Nucleus accumbens (tissue), 56 donors: ENCODE data around the gene TCF7.

ENCODE experiments used
- DNase-seq, 56 donors: peaks; one replicate each; lab custom pipeline; 2025; lab: John Stamatoyannopoulos, UW

Gene TCF7

DNA sequence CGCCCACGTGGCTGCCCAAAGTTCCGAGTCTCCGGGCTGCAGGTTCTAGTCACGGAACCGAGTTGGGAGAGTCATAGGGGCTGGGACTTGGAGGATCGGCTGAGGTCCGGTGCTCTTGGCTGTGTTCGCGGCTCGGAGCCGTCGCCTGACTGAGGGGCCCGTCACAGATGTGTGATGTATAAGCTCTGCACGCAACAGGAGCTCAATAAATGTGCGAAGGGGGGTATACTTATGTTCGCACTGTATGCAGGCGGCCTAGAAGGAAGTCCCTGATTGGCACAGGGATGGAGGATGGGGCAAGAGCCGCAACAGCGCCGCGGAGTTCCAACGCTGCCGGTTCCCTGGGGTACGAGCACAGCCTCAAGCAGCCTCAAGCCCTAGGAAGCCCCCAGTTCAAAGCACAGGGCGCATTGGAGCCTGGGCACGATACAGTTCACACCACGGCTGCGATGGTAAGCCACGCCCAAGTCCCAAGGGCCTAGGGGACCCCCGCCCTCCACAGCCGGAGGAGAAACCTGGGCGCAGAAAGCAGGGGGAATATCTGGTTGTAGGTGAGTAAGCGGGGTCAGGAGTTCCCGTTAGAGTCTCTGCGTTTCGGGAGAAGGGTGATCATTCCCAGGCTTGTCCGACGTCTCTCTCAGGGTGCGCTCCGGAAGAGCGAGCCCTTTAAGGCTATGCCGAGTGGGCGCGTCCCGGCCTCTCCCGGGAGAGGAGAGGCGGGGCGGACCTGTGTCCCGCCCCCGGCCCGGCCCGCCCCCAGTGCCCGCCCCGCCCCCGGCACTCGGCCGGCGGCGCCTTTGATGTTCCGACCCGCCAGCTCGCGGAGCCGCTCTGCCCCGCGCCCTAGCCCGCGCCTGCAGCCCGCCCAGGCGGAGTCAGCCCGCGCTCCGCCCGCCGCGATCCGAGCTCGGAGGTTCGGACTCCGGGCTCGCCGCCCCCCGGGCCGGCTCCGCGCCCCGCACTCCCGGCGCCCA is at the start of gene TCF7:
Gene TCF7 (plus strand): TSS at position 780 of the 974 bp plus-strand sequence. CDS start 226 bp downstream, outside the sequence.
- peak in 35 of 56 donors; percentile 7 to 73 (median 36) for DNase-seq

DNA sequence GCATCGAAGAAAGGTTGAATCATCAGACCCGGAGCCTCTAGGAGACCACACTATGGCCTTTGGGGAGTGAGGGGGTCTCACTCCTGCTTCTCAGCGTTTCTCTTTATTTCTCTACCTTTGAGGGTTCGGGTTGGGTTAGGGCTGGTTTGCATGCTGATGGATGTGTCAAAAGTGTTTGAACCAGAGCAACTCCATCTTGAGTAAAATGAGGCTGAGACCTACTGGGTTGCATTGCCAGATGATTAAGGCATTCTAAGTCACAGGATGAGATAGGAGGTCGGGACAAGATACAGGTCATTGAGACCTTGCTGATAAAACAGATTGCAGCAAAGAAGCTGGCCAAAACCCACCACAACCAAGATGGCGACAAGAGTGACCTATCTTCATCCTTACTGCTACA is 44.9 kb upstream of the TCF7 start:
- no peak for DNase-seq

DNA sequence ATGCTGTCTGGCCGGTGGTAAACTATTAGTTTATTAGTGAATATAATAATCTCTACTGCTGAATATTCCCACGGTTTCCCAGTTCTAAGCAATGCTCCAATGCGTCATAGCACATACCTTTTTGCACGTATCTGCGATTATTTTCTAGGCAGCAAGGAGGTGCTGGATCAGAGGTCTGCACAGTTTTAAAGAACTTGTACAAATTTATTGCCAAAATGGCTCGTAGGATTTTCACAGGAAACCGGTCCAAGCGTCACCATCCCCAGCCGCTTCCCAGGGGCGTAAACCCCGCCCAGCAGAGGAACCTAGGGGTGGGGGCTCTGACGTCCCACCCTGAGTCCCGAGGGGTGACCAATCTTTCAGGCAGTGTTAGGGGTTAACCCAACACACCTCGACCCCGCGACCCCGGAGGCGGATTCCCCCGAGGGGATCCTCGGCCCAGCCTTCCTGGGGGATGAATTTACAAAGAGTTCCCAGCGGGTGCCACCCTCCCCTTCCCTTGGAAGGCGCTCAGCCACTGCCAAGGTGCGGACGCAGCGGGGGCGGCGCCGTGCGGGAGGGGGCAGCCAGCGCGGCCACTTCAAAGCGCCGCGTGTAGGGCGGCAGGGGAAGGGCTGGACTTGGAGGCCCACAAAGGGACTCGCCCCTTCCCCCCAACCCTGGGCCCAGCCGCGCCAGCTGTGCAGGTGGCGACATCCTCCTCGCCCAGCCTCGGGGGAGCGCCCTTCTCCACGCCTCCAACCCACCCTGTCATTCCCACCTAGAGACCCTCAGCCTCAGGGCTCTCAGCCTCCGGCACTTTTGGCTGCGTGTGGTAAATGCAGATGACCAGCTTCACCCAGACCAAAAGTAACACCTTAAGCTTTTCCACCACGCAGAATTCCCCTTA is 43.5 kb upstream of the TCF7 start:
- peak in 2 of 56 donors; percentile 25 to 39 for DNase-seq

DNA sequence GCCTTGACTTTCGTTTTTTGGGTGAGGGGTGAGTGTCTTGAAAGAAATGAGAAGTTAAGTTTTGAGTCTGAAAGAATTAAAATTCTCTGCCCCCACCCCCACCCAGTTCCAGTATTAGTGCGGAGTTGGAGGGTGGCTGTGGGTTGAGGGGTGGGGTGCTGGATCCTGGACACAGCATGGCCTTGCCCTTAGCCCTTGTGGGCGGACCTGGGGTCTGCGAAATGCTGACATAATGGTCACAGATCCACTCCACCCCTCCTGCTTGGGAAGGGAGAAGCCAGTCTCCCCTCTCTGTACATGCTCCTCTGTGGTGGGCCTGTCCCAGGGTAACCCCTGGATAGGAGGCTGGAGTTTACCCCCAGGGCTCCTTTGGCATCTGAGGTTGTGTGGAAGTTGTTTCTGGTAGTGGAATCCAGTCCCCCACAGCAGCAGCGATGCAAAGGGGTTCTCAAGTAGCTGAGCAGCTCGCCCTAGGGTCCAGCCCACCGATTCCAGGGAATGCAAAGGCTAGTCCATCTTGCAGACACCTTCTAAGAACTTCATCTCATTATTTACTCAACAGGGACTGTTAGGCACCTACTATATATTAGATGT is 42.8 kb upstream of the TCF7 start:
- DNase-seq = no peak

DNA sequence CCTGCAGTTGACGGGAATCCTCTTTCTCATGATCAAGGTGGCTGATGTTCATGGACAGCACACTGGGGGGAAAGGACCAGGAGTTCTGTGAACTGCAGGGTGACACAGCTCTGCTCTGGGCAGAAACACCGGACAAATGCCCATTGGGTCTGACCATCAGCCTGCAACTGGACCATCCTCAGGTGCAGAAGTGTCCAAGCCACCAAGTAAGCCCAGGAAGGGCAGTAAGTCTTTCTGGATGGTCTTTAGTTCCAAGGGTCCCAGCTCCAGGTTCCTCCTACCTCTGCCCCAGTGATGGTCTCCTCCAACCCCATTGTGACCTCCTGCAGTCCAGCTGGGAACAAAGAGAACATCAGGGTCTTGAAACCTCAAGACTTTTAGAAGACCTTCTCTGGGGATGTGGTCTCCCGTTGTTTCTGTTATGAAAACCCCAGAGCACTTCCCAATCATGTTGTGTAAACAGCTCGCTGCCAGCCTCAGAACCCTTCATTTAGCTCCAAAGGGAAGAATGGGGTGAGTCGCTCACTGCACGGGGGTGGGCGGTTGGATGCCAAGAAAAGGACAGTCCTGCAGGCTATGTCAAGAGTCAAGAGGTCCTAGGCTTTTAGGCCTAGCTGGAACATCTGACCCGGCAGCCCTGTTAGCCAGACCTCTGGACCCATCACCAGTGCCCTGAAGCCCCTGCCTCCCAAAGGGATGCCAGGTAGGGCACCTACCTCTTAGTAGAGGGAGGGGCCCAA is 41.8 kb upstream of the TCF7 start:
- DNase-seq = no peak

DNA sequence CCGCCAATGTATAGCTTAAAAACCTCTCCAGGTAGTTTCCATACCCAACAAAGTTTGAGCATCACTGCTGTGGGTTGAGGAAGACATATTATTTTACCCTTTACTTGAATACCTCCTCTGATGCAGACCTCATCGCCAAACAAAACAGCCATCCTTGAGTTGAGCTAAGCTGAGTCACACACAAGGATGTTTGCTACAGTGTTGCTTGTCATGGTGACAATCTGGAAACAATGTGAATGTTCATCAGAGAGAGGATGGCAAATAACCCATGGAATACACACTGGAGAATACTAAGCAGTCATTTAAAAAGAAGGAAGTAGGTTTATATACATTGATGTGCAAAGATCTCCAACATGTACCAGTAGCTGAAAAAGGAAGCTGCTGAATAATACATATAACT is 41.1 kb upstream of the TCF7 start:
- DNase-seq = no peak

DNA sequence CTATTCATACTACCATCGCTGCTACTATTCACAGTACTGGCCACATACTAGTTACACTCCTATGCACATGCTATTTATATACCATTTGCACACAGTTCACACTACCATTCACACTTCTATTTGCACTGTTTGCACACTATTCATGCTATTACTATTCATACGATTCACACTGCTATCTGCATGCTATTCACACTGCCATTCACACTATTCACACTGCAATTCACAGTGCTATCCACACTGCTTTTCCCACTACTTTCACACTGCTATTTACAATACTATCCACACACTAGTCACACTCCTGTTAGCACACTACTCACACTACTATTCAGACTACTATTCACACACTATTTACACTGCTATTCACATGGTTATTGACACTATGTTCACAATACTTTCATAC is 39.4 kb upstream of the TCF7 start:
- no peak for DNase-seq

DNA sequence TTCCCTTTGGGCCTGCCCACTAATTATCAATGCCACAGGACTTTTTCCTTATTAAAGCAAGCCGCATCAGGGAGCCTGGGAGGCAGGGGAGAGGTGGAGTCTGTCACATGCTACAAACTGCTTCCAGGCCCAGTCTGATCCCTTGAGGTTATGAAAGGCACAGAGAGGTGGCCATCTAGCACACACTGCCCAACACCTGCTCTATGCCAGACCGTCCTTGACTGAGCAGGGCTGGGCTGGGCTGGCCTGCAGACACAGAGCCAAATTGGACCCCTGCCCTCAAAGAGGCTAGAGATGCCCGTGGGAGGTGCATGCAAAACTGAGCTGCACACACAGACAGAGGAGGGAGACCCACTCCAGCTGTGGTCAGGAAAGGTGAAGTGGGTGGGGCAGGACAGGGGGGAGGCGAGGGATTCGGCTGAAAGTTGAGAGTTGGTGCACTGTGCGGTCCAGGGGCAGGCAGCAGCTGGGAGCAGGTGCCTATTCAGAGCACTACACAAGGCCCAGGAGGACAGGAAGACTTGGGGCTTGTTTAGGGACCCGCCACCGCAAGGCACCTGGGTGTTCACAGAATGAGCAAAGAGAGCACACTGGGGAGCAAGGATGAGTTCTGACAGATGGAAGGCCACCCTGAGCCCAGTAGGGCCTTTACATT is 36.4 kb upstream of the TCF7 start:
- no peak for DNase-seq

DNA sequence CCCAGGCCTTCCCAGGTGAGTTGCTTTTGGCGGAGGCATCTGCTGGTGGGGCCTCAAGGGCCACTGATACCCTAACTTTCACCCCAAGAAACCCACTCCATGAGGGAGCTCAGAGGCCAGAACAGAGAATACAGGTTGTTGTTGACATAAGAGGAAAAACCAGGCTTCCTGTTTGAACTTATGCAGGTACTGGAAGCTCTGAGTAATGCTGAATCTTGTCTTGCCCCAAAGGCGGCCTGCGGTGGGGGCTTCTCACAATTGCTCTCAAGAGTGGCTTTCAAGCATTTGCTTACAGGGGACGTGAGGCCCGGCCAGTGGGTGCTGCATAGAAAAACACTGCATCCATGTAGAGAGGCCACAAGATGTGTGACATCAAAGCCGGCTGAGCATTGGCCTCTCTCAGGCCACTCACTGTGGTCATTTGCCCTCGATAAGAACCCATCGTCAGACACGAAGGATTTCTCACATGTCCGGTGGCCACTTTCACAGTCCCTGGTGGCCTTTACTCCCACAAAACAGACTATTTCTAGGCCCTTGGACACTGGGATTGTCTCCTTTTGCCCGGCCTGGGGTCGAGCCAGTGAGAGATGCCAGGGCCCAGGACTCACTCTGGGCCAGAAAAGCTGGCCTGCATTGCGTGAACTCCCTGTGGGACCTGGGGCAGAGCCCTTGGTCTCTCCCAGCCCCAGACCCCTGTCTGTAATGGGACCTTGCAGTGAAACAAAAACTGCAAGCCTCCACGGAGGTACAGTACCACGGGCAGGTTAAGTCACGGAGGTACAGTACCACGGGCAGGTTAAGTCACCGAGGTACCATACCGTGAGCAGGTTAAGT is 34.5 kb upstream of the TCF7 start:
- DNase-seq = no peak

DNA sequence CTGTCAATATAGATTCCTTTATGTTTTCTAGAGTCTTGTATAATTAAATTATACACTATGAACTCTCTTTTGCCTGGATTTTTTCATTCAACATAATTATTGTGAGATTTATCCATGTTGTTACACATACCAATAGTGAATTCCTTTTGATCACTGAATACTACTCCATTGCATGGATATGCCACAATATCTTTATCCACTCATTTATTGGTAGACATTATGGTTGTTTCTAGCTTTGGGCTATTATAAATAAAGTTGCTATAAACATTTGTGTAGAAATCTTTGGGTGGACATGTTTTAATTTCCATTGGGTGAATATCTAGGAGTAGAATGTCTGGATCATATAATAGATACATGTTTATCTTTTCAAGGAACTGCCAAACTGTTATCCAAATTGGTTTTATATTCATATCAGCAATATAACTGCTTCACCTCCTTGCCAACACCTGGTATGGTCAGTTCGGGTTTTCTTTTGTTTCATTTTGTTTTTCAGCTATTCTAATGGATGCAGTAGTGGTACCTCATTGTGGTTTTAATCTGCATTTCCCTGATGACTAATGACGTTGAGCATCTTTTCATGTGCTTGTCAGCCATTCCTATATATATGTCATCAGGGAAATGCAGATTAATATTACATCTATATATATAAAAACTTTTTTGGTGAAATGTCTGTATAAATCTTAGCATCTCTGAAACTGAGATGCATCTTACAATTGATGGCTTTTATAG is 32.1 kb upstream of the TCF7 start:
- no peak for DNase-seq

DNA sequence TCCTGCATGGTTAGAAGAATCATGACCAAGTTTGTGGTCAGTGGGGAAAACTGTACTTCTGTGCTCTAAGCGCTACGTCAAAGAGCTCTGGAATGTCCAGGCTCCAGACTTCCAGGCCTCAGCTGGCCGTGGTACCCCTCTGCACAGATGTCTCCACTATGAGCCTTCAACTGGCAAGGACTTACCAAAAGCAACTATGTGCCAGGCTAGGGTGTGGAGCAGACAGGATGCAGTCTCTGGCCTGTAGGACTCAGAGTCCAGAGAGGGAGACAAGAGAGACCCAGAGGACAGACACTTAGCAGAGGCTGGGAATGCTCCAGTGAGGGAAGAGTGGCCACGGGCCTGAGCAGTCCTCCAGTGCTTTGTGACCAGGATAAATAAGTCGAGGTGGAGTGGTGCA is 31.0 kb upstream of the TCF7 start:
- no peak for DNase-seq

DNA sequence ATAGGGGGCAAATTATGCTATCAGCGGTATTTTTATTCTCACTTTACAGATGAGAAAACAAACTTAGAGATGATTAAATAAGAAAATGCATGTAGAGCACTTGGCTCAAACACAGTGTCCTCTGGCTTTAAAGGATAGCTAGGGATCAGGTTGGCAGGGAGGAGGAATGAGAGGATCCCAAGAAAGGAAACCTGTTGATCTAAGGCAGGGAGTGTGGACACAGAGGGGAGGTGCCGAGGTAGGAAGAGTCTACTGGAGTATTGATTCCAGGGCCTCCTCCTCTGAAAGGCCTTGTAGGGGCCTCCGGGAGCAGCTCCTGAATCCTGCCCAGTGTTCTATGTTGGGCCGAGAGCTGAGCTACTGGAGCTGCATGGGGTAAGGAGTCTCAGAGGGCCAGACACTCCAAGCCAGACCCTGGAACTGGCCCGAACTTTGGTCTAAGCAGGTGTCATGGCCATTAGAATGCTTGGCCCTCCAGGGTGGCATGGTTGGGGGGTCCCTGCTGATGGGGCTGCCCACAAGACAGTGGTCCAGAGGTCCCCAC is 30.4 kb upstream of the TCF7 start:
- DNase-seq = no peak

DNA sequence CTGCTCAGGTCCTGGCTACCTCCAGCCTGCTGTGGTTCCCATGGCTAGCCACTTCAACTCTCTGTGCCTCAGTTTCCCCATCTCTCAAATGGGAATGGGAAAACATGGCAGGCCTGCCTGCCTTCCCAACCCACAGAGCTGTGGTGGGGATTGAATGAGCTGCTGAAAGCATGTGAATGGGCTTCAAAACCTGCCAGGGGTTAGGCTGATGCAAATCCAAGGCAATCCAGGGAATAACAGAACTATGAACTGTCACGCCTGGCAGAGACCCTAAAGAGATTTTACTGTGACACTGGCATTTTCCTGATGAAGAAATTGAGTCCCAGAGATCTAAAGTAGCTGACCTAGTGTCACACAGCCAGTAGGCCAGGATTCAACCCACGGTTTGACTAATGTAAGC is 29.9 kb upstream of the TCF7 start:
- DNase-seq = no peak

DNA sequence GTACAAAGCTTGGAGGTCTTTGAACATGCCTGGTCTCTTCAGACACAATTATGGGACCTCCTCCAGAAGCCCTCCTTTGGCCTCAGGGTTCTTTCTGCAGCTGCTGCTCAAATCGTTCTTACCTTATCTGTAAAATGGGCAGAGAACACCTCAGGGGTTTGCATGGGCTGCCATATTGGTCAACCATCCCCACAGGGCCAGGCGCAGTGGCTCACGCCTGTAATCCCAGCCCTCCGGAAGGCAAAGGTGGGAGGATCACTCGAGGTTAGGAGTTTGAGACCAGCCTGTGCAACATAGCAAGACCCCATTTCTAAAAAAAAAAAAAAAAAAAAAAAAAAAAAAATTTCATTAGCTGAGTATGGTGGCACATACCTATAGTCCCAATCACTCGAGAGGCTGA is 29.1 kb upstream of the TCF7 start:
- DNase-seq = no peak

DNA sequence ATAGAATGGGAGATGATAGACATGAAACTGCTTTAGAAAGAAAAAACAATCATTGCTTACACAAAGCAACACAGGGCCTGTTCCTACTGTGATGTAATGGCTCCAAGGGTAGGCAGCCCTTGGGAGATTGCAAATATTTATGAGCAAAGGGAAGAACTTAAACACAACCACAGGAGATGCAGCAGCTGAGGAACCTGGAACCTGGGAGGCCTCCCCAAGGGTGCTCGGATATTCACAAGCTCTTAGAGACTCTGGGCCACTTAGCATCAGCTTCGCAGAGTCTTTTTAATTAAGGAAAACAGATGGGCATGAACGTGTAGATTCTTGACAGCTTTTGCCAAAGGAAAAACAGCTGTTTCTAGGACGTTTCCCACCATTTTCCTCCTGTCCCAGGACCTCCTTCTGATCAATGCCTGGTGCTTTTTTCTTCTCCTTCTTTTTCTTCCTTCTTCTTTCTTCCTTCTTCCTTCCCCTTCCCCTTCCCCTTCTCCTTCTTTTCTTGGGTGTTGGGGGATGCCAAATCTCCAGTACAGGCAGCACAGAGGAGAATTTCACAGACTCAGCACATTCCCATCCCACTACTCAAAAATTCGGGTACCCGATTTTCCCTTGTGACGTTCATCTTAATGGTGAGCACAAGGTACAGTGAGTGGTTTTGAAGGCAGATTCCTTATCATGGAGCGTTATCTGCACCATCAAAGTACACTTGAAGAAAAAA is 28.1 kb upstream of the TCF7 start:
- no peak for DNase-seq

DNA sequence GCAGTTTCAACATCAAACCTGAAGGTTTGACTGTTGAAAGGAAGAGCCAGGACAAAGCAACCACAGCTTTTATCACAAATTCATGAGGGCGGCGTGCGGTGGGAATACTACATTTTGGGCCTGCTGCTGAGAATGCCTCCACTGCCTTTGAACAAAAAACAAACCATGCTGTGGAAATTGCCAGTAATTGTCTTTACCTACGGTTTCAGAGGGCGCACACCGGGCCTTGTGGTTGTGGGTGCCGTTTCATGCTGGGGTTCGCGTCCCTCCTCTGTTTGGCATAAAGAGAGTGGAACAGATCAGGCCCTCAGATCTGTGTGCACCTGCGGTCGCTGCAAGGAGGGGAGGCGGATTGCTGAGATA is 27.6 kb upstream of the TCF7 start:
- DNase-seq = no peak

DNA sequence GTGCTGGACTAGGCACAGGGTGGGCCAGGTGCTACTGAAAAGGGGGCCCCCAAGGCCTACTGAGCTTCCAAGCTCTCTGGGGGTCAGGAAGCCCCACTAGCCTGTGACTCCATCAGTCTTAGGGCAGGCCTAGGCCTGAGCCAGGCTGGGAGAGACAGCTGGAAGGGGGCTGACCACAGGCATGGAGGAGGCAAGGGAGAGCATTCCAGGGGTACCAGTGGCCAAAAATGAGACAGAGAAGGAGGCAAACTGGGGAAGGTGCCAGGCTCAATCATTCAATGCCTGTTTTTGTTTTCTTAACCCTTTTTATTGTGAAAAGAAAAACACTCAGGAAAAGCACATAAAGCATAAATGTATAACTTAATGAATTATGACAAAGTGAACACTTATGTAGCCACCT is 26.2 kb upstream of the TCF7 start:
- DNase-seq = no peak
